HepG2 (cell line): ENCODE results near the gene HEXIM1. TPM values are rescaled to one million over a fixed set of nuclear protein-coding genes. Genes with fewer than 3 reads are reported as not detected.
A peak's percentile ranks its signal among the peaks of the same experiment; 100 is the strongest.

Experiments used
- ATAC-seq: fragments of 200-7000 bp; cut with Tn5 transposase; 3 replicates; pipeline ENCODE4 v1.9.1; 2020; ENCODE audit warnings: mild to moderate bottlenecking, moderate library complexity
- BruUV-seq: library from RNA; stranded (reverse); fragments of 400-500 nt; replicated peaks from 2 replicates; lab custom pipeline; 2021; lab: Mats Ljungman, UMichigan
- CTCF ChIA-PET: fragments of 300-600 bp; formaldehyde crosslinking; extraction: SDS; loops from one replicate; lab custom pipeline; 2021; ENCODE audit warnings: low total read pairs, inconsistent platforms, low intra/inter-chr PET ratio; lab: Yijun Ruan, JAX
- POLR2A ChIA-PET: fragments of 350-600 bp; sonication (Branson Sonifier 250); formaldehyde crosslinking; loops from one replicate; lab custom pipeline; 2020; ENCODE audit warnings: antibody characterized with exemption, inconsistent platforms; lab: Yijun Ruan, JAX
- DNase-seq: peaks from one replicate; pipeline ENCODE4 v3.0.0-alpha.2; 2015; ENCODE audit warnings: low spot score
- FAIRE-seq: peaks from 3 replicates; lab custom pipeline; 2011; peaks lifted over from hg19 to GRCh38; lab: Jason Lieb, UNC
- H2AFZ ChIP-seq: one replicate; pipeline ENCODE4 v1.6.1; 2011; ENCODE audit warnings: low read length, inconsistent platforms
- H3K27ac ChIP-seq: fragments of 300-600 bp; 3 replicates; pipeline ENCODE4 v1.8.0; 2011; ENCODE audit warnings: mixed run types, mild to moderate bottlenecking, mixed read lengths, low read length, inconsistent platforms; ENCODE audit not compliant: insufficient read depth; ENCODE audit errors: extremely low read length
- H3K27me3 ChIP-seq, 2 experiments: fragments of 200-600 bp in 1 of 2; 2 replicates in 1 of 2; 3 replicates in 1 of 2; pipeline versions ENCODE4 v1.6.0 to v1.8.0; 2011; ENCODE audit warnings: low read length in 2 of 2, mild to moderate bottlenecking in 2 of 2, moderate library complexity in 2 of 2, inconsistent platforms in 1 of 2; ENCODE audit not compliant: insufficient read depth in 2 of 2, control insufficient read depth in 1 of 2
- H3K36me3 ChIP-seq, 2 experiments: fragments of 200-600 bp in 1 of 2; replicated peaks in 1 of 2; 2 replicates in 1 of 2; 3 replicates in 1 of 2; pipeline versions ENCODE4 v1.5.1 to v1.8.0; 2011; ENCODE audit warnings: low read length in 2 of 2, inconsistent platforms in 1 of 2; ENCODE audit not compliant: insufficient read depth in 2 of 2, control insufficient read depth in 1 of 2
- H3K4me1 ChIP-seq: 2 replicates; pipeline ENCODE4 v1.5.1; 2012; ENCODE audit warnings: low read length, inconsistent platforms; ENCODE audit not compliant: insufficient read depth
- H3K4me2 ChIP-seq: 2 replicates; pipeline ENCODE4 v1.6.0; 2011; ENCODE audit warnings: low read depth, low read length, inconsistent platforms
- H3K4me3 ChIP-seq, 3 experiments: fragments of 200-600 bp in 1 of 3; sonication (generic), shearing (Covaris generic) in 1 of 3; replicated peaks in 1 of 3; 2 replicates each; pipeline ENCODE4 v1.5.1; 2011 to 2016; ENCODE audit warnings: low read length in 3 of 3, inconsistent platforms in 2 of 3, low read depth in 2 of 3, mild to moderate bottlenecking in 2 of 3, control low read depth in 1 of 3, mixed read lengths in 1 of 3; ENCODE audit not compliant: insufficient read depth in 1 of 3
- H3K79me2 ChIP-seq: one replicate; pipeline ENCODE4 v1.6.1; 2011; ENCODE audit warnings: low read length, inconsistent platforms; ENCODE audit not compliant: insufficient read depth
- H3K9ac ChIP-seq: 2 replicates; pipeline ENCODE4 v1.6.0; 2011; ENCODE audit warnings: mild to moderate bottlenecking, low read depth, low read length, inconsistent platforms; ENCODE audit not compliant: insufficient read depth
- H3K9me3 ChIP-seq: 2 replicates; pipeline ENCODE4 v1.5.1; 2012; ENCODE audit warnings: mild to moderate bottlenecking, low read length
- H4K20me1 ChIP-seq: 2 replicates; pipeline ENCODE4 v1.6.0; 2011; ENCODE audit warnings: inconsistent platforms, mild to moderate bottlenecking, low read length, moderate library complexity; ENCODE audit not compliant: insufficient read depth
- AGO1 ChIP-seq: fragments of 200-400 bp; formaldehyde crosslinking; IDR thresholded peaks from 2 replicates; pipeline ENCODE4 v1.6.1; 2017; ENCODE audit warnings: mild to moderate bottlenecking, low read depth, low read length, moderate library complexity; ENCODE audit not compliant: poor library complexity, severe bottlenecking
- EEA1 ChIP-seq: sonication (generic); formaldehyde crosslinking; IDR thresholded peaks from 2 replicates; pipeline ENCODE4 v1.5.1; 2020; ENCODE audit warnings: mild to moderate bottlenecking, missing genetic modification reagents, borderline replicate concordance
- FOXK2 ChIP-seq: fragments of 450-650 bp; IDR thresholded peaks from 2 replicates; pipeline ENCODE4 v1.6.1; 2016
- HIVEP1 ChIP-seq: sonication (generic); formaldehyde crosslinking; IDR thresholded peaks from 2 replicates; pipeline ENCODE4 v1.4.0; 2020; ENCODE audit warnings: mild to moderate bottlenecking, missing genetic modification reagents
- KAT7 ChIP-seq: IDR thresholded peaks from 2 replicates; pipeline ENCODE4 v1.6.1; 2018; ENCODE audit warnings: borderline replicate concordance, missing compliant biosample characterization
- PHF8 ChIP-seq: sonication (generic); formaldehyde crosslinking; IDR thresholded peaks from 2 replicates; pipeline ENCODE4 v1.5.0; 2020; ENCODE audit warnings: missing genetic modification reagents
- RXRB ChIP-seq: IDR thresholded peaks from 2 replicates; pipeline ENCODE4 v1.6.1; 2016; ENCODE audit warnings: borderline replicate concordance, missing genetic modification reagents, missing compliant biosample characterization
- SIN3B ChIP-seq: fragments of 150-350 bp; IDR thresholded peaks from 2 replicates; pipeline ENCODE4 v1.6.1; 2014; ENCODE audit warnings: low read length
- STAT5B ChIP-seq: sonication (generic); formaldehyde crosslinking; IDR thresholded peaks from 2 replicates; pipeline ENCODE4 v1.4.0; 2020; ENCODE audit warnings: missing genetic modification reagents
- TEAD2 ChIP-seq: sonication (generic); formaldehyde crosslinking; IDR thresholded peaks from 2 replicates; pipeline ENCODE4 v1.9.0; 2021; ENCODE audit warnings: missing genetic modification reagents
- ZKSCAN8 ChIP-seq: IDR thresholded peaks from 2 replicates; pipeline ENCODE4 v1.6.1; 2016; ENCODE audit warnings: borderline replicate concordance, missing genetic modification reagents, missing compliant biosample characterization
- ZNF317 ChIP-seq: sonication (generic); formaldehyde crosslinking; IDR thresholded peaks from 2 replicates; pipeline ENCODE4 v1.5.0; 2020; ENCODE audit warnings: mild to moderate bottlenecking, missing genetic modification reagents
- WGBS: methylation state at CpG from one replicate; pipeline ENCODE4 v1.1.6; 2017; ENCODE audit warnings: low lambda C conversion rate; 5-methylcytosine and 5-hydroxymethylcytosine counted together
- in situ Hi-C: cut with HindIII; loops from 2 replicates; pipeline ENCODE4 v1.10.0; 2017; ENCODE audit warnings: low pct_unique_long_range_greater_than_20kb; ENCODE audit not compliant: extremely low pct_ligation_motif_present
- intact Hi-C: fragments of 100-400 bp; cut with micrococcal nuclease; formaldehyde crosslinking; loops from one replicate; pipeline ENCODE4 v1.10.0; 2022; ENCODE audit not compliant: unreplicated experiment
- polyA plus RNA-seq, 8 experiments: library from polyadenylated mRNA; depleted of rRNA in 3 of 8; stranded (reverse) in 7 of 8; unstranded in 1 of 8; fragments of >200 nt; fragmentation: Illumina TruSeq in 4 of 8; extraction: Trizol in 4 of 8; gene quantifications; 2 replicates each; pipeline versions ENCODE4 v1.2.1 to v1.2.3, GENCODE V29; 2011 to 2016; ENCODE audit warnings: low read depth in 4 of 8, missing spikeins in 1 of 8, mixed read lengths in 1 of 8; ENCODE audit not compliant: insufficient read depth in 1 of 8
- total RNA-seq, 5 experiments: library from RNA; depleted of rRNA; stranded (reverse); fragments of >200 nt; fragmentation: Illumina TruSeq; extraction: Trizol; gene quantifications; 2 replicates each; pipeline ENCODE4 v1.2.3, GENCODE V29; 2016; ENCODE audit warnings: low read depth in 1 of 5
- TF ChIP-seq, protein P1 (sequence below): sonication (generic); formaldehyde crosslinking; IDR thresholded peaks from 2 replicates; pipeline ENCODE4; 2020; ENCODE audit warnings: missing genetic modification reagents, mild to moderate bottlenecking, borderline replicate concordance
- TF ChIP-seq, protein P2 (sequence below): sonication (generic); formaldehyde crosslinking; IDR thresholded peaks from 2 replicates; pipeline ENCODE4 v1.4.0; 2020; ENCODE audit warnings: low read depth, mild to moderate bottlenecking, missing genetic modification reagents
- TF ChIP-seq, protein P3 (sequence below): sonication (generic); formaldehyde crosslinking; IDR thresholded peaks from 2 replicates; pipeline ENCODE4 v1.5.1; 2020; ENCODE audit warnings: mild to moderate bottlenecking, missing genetic modification reagents, moderate library complexity

HEXIM1 gene
- total and polyA plus RNA-seq, 2 of the 13 experiments (the other 11 are each of a cell fraction or from before 2014, with no cell fraction given) = 10.5 to 16.6 TPM

DNA sequence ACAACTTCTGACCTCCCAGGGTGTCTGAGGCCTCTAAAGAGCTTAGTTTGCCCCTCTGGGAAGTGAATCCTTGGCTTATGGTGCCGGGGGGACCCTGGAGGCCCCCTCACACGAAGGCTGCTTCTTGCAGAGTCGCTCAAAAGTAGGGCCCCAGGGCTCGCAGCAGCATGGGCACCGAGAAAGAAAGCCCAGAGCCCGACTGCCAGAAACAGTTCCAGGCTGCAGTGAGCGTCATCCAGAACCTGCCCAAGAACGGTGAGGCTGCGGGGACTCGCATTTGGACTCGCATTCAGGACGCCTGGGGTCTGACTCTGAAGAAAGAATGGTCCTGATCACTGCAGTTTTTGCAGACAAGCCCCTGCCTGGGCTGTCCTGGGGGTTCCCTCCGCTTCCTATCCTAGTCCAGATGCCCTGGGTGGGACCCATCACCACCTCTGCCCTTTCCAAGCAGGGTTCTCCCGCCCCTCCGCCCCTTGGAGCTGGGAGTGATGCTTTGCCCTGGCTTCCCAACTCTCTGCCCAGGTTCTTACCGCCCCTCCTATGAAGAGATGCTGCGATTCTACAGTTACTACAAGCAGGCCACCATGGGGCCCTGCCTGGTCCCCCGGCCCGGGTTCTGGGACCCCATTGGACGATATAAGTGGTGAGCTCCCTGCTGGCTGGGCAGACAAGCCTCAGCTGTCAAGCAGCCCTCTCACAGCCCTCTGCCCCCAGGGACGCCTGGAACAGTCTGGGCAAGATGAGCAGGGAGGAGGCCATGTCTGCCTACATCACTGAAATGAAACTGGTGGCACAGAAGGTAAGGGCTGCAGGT lies 12.1 kb upstream of the HEXIM1 start:
- peak overlapping the region; percentile 64 for H3K27ac ChIP-seq
- no peak for DNase-seq
- H3K36me3 ChIP-seq = peaks cover 2 to 5% of the 10 kb centered on the region in 2 experiments; a peak in 4 of 5 replicates
- H2AFZ ChIP-seq = no peak overlapping the region
- peak overlapping the region; percentile 100 for H3K4me2 ChIP-seq
- no peaks in the 10 kb centered on the region for H3K27me3 ChIP-seq
- H4K20me1 ChIP-seq = no peaks in the 10 kb centered on the region
- peak overlapping the region; percentile 70 to 83 (median 78) for H3K4me3 ChIP-seq
- H3K9ac ChIP-seq = peak overlapping the region; percentile 84
- peaks cover 20% of the 10 kb centered on the region for H3K79me2 ChIP-seq
- ChIA-PET CTCF (interaction anchor here (0.7 to 4.9 kb wide), 23 partner anchors 12 to 217 kb away, joined by 3 to 303 read pairs (median 7); partner anchors contain the start of genes HEXIM1 and HEXIM2), POLR2A (interaction anchor here (0.7 to 7.1 kb wide), 24 partner anchors 9 to 95 kb away, joined by 3 to 217 read pairs (median 4); partner anchors contain the start of genes HEXIM1, HEXIM2 and NMT1)
- TSS peak; percentile 69 for BruUV-seq
- intact Hi-C loops = loop anchor here (1.0 to 5.0 kb wide), 4 partner anchors 12 to 181 kb away; partner anchors contain the start of genes HEXIM1 and MAP3K14
- H3K9me3 ChIP-seq = no peaks in the 10 kb centered on the region
- 53% methylated on average over 14 of the region's 21 CpGs for WGBS
- peaks cover 35% of the 10 kb centered on the region for H3K4me1 ChIP-seq
- ATAC-seq = peak; percentile 1
- in situ Hi-C loops = loop anchor here (10.0 kb wide), 1 partner anchor 239 kb away; no protein-coding TSS in a partner anchor
- no peak for FAIRE-seq
- TF ChIP-seq AGO1 = no peak
- TF ChIP-seq TEAD2 = no peak
- no peak for TF ChIP-seq SIN3B
- TF ChIP-seq ZKSCAN8 (CRISPR knock-in tag) = no peak
- TF ChIP-seq, protein P1, sequence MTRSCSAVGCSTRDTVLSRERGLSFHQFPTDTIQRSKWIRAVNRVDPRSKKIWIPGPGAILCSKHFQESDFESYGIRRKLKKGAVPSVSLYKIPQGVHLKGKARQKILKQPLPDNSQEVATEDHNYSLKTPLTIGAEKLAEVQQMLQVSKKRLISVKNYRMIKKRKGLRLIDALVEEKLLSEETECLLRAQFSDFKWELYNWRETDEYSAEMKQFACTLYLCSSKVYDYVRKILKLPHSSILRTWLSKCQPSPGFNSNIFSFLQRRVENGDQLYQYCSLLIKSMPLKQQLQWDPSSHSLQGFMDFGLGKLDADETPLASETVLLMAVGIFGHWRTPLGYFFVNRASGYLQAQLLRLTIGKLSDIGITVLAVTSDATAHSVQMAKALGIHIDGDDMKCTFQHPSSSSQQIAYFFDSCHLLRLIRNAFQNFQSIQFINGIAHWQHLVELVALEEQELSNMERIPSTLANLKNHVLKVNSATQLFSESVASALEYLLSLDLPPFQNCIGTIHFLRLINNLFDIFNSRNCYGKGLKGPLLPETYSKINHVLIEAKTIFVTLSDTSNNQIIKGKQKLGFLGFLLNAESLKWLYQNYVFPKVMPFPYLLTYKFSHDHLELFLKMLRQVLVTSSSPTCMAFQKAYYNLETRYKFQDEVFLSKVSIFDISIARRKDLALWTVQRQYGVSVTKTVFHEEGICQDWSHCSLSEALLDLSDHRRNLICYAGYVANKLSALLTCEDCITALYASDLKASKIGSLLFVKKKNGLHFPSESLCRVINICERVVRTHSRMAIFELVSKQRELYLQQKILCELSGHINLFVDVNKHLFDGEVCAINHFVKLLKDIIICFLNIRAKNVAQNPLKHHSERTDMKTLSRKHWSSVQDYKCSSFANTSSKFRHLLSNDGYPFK (CRISPR knock-in tag) = no peak
- TF ChIP-seq HIVEP1 (CRISPR knock-in tag) = peak; percentile 26; the same call in 1 of the 2 replicates
- TF ChIP-seq, protein P2, sequence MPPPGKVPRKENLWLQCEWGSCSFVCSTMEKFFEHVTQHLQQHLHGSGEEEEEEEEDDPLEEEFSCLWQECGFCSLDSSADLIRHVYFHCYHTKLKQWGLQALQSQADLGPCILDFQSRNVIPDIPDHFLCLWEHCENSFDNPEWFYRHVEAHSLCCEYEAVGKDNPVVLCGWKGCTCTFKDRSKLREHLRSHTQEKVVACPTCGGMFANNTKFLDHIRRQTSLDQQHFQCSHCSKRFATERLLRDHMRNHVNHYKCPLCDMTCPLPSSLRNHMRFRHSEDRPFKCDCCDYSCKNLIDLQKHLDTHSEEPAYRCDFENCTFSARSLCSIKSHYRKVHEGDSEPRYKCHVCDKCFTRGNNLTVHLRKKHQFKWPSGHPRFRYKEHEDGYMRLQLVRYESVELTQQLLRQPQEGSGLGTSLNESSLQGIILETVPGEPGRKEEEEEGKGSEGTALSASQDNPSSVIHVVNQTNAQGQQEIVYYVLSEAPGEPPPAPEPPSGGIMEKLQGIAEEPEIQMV = no peak
- no peak for TF ChIP-seq STAT5B (CRISPR knock-in tag)
- TF ChIP-seq PHF8 = no peak
- peak; percentile 68; the same call in 1 of the 2 replicates for TF ChIP-seq EEA1 (CRISPR knock-in tag)
- TF ChIP-seq, protein P3, sequence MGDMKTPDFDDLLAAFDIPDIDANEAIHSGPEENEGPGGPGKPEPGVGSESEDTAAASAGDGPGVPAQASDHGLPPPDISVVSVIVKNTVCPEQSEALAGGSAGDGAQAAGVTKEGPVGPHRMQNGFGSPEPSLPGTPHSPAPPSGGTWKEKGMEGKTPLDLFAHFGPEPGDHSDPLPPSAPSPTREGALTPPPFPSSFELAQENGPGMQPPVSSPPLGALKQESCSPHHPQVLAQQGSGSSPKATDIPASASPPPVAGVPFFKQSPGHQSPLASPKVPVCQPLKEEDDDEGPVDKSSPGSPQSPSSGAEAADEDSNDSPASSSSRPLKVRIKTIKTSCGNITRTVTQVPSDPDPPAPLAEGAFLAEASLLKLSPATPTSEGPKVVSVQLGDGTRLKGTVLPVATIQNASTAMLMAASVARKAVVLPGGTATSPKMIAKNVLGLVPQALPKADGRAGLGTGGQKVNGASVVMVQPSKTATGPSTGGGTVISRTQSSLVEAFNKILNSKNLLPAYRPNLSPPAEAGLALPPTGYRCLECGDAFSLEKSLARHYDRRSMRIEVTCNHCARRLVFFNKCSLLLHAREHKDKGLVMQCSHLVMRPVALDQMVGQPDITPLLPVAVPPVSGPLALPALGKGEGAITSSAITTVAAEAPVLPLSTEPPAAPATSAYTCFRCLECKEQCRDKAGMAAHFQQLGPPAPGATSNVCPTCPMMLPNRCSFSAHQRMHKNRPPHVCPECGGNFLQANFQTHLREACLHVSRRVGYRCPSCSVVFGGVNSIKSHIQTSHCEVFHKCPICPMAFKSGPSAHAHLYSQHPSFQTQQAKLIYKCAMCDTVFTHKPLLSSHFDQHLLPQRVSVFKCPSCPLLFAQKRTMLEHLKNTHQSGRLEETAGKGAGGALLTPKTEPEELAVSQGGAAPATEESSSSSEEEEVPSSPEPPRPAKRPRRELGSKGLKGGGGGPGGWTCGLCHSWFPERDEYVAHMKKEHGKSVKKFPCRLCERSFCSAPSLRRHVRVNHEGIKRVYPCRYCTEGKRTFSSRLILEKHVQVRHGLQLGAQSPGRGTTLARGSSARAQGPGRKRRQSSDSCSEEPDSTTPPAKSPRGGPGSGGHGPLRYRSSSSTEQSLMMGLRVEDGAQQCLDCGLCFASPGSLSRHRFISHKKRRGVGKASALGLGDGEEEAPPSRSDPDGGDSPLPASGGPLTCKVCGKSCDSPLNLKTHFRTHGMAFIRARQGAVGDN (CRISPR knock-in tag) = no peak; the same call in 1 of the 2 replicates
- no peak for TF ChIP-seq FOXK2
- no peak for TF ChIP-seq ZNF317 (CRISPR knock-in tag)
- TF ChIP-seq RXRB (CRISPR knock-in tag) = no peak
- TF ChIP-seq KAT7 (CRISPR knock-in tag) = no peak
